SK-N-MC (cell line): ENCODE measurements around the gene DGKB.

Experiments
- EZH2 ChIP-seq: fragments of 200-600 bp; sonication (generic); IDR thresholded peaks from one replicate; pipeline ENCODE4 v1.6.1; 2017; ENCODE audit warnings: antibody characterized with exemption
- POLR2AphosphoS5 ChIP-seq: IDR thresholded peaks from 2 replicates; pipeline ENCODE4 v1.6.1; 2012; ENCODE audit warnings: mild to moderate bottlenecking, low read depth, low read length, borderline replicate concordance

DNA sequence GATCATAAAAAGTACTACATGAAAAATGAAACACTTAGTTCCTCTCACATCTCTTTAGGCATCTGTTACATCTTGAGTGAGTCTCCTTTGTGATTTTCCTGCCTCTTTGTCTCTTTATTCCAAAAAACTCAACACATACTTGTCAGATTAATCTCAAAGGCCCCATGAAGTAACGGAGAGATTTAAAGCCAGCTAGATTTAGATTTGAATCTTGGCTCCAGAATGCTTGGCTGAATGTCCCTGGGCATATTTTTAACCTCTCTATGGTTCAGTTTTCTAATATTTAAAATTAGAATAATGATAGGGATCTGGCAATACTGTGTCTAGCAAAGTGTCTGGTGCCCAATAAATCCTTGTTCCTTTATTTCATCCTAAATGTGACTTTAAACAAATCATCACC lies 140.0 kb downstream of the DGKB start:
- TF ChIP-seq EZH2, result no peak
- no peak for TF ChIP-seq POLR2AphosphoS5
